IMR-90 (cell line): ENCODE measurements around the gene STXBP4. TPM values are rescaled to one million over a fixed set of nuclear protein-coding genes. Genes with fewer than 3 reads are reported as not detected.

ENCODE experiments used
- ATAC-seq: fragments of 200-7000 bp; cut with Tn5 transposase; 2 replicates; pipeline ENCODE4 v1.9.1; 2020; ENCODE audit warnings: low read depth, mild to moderate bottlenecking, moderate library complexity
- BruUV-seq: library from RNA; stranded (reverse); fragments of 400-500 nt; replicated peaks from 2 replicates; lab custom pipeline; 2021; lab: Mats Ljungman, UMichigan
- CTCF ChIA-PET: fragments of 300-600 bp; formaldehyde crosslinking; extraction: SDS; loops from one replicate; lab custom pipeline; 2021; ENCODE audit warnings: antibody characterized with exemption; lab: Yijun Ruan, JAX
- POLR2A ChIA-PET: fragments of 300-600 bp; sonication (Branson Sonifier 250); formaldehyde crosslinking; loops from one replicate; lab custom pipeline; 2022; ENCODE audit warnings: antibody characterized with exemption; ENCODE audit not compliant: unreplicated experiment; lab: Charles Lee
- DNase-seq: peaks from one replicate; pipeline ENCODE4 v3.0.0; 2013
- H2AFZ ChIP-seq: replicated peaks from 2 replicates; pipeline ENCODE3; 2013; ENCODE audit warnings: low read length, mild to moderate bottlenecking; ENCODE audit not compliant: poor library complexity
- H2AK5ac ChIP-seq: 2 replicates; pipeline ENCODE4 v1.6.1; 2013; ENCODE audit warnings: low read depth, low read length, inconsistent platforms
- H2AK9ac ChIP-seq: replicated peaks from 2 replicates; pipeline ENCODE3; 2013; ENCODE audit warnings: mild to moderate bottlenecking, low read depth, low read length, moderate library complexity; ENCODE audit not compliant: poor library complexity
- H2BK120ac ChIP-seq: 2 replicates; pipeline ENCODE4 v1.6.1; 2013; ENCODE audit warnings: low read depth, low read length, inconsistent platforms
- H2BK15ac ChIP-seq: 3 replicates; pipeline ENCODE4 v1.6.1; 2013; ENCODE audit warnings: low read depth, low read length, inconsistent platforms
- H2BK20ac ChIP-seq: 2 replicates; pipeline ENCODE4 v1.6.1; 2013; ENCODE audit warnings: low read depth, mild to moderate bottlenecking, inconsistent platforms, low read length, moderate library complexity
- H2BK5ac ChIP-seq: 2 replicates; pipeline ENCODE4 v1.6.1; 2013; ENCODE audit warnings: mild to moderate bottlenecking, low read depth, low read length, inconsistent platforms; ENCODE audit not compliant: poor library complexity, severe bottlenecking
- H3K14ac ChIP-seq: replicated peaks from 2 replicates; pipeline ENCODE4 v1.6.1; 2013; ENCODE audit warnings: low read depth, low read length, inconsistent platforms
- H3K18ac ChIP-seq: 2 replicates; pipeline ENCODE4 v1.6.1; 2013; ENCODE audit warnings: low read depth, low read length, control low read depth
- H3K23ac ChIP-seq: 2 replicates; pipeline ENCODE4 v1.6.1; 2013; ENCODE audit warnings: low read depth, low read length, inconsistent platforms
- H3K27ac ChIP-seq: 2 replicates; pipeline ENCODE4 v1.5.1; 2013; ENCODE audit warnings: mild to moderate bottlenecking, control low read depth, low read length; ENCODE audit not compliant: insufficient read depth
- H3K27me3 ChIP-seq: 2 replicates; pipeline ENCODE4 v1.6.1; 2013; ENCODE audit warnings: low read length; ENCODE audit not compliant: control insufficient read depth, insufficient read depth
- H3K36me3 ChIP-seq: 2 replicates; pipeline ENCODE4 v1.6.1; 2013; ENCODE audit warnings: low read length, mixed read lengths; ENCODE audit not compliant: control insufficient read depth, insufficient read depth
- H3K4ac ChIP-seq: 2 replicates; pipeline ENCODE4 v1.6.1; 2013; ENCODE audit warnings: low read depth, low read length, inconsistent platforms
- H3K4me1 ChIP-seq: 2 replicates; pipeline ENCODE4 v1.6.1; 2013; ENCODE audit warnings: low read length, mixed read lengths; ENCODE audit not compliant: control insufficient read depth, insufficient read depth
- H3K4me2 ChIP-seq: 2 replicates; pipeline ENCODE4 v1.6.1; 2013; ENCODE audit warnings: low read depth, mild to moderate bottlenecking, control low read depth, low read length, moderate library complexity
- H3K4me3 ChIP-seq: 2 replicates; pipeline ENCODE4 v1.5.1; 2013; ENCODE audit warnings: low read depth, mild to moderate bottlenecking, control low read depth, low read length, moderate library complexity; ENCODE audit not compliant: insufficient read depth
- H3K56ac ChIP-seq: 2 replicates; pipeline ENCODE4 v1.6.1; 2013; ENCODE audit warnings: low read length, inconsistent platforms; ENCODE audit not compliant: insufficient read depth; ENCODE audit errors: extremely low read depth
- H3K79me1 ChIP-seq, 2 experiments: 2 replicates each; pipeline ENCODE4 v1.6.1; 2013; ENCODE audit warnings: low read length in 2 of 2, inconsistent platforms in 1 of 2, low read depth in 1 of 2
- H3K9ac ChIP-seq: 2 replicates; pipeline ENCODE4 v1.6.1; 2013; ENCODE audit warnings: low read depth, low read length, control low read depth
- H3K9me1 ChIP-seq: 2 replicates; pipeline ENCODE4 v1.6.1; 2013; ENCODE audit warnings: low read length, inconsistent platforms; ENCODE audit not compliant: insufficient read depth
- H3K9me3 ChIP-seq: 2 replicates; pipeline ENCODE4 v1.6.1; 2013; ENCODE audit warnings: low read length; ENCODE audit not compliant: control insufficient read depth, insufficient read depth
- H4K20me1 ChIP-seq: 2 replicates; pipeline ENCODE4 v1.6.1; 2013; ENCODE audit warnings: low read length, inconsistent platforms; ENCODE audit not compliant: insufficient read depth
- H4K5ac ChIP-seq: 2 replicates; pipeline ENCODE4 v1.6.1; 2013; ENCODE audit warnings: mild to moderate bottlenecking, low read depth, low read length, control low read depth
- H4K8ac ChIP-seq, 2 experiments: 2 replicates each; pipeline ENCODE4 v1.6.1; 2013; ENCODE audit warnings: low read depth in 2 of 2, low read length in 2 of 2, control low read depth in 1 of 2, inconsistent platforms in 1 of 2
- H4K91ac ChIP-seq: 2 replicates; pipeline ENCODE4 v1.6.1; 2013; ENCODE audit warnings: low read depth, low read length, inconsistent platforms; ENCODE audit not compliant: insufficient read depth
- MAFK ChIP-seq: IDR thresholded peaks from 2 replicates; pipeline ENCODE4 v1.6.1; 2012; ENCODE audit warnings: low read depth, low read length, improper control_type of control experiment
- WGBS, 2 experiments: methylation state at CpG; one replicate each; pipeline versions ENCODE4 v1.1.5 to v1.1.7; 2013; ENCODE audit warnings: missing lambda C conversion rate in 2 of 2; ENCODE audit not compliant: insufficient read length in 1 of 2; ENCODE audit errors: extremely low coverage in 2 of 2; 5-methylcytosine and 5-hydroxymethylcytosine counted together
- dilution Hi-C: fragments of 300-500 bp; cut with HindIII; formaldehyde crosslinking; loops from one replicate; pipeline ENCODE4 v1.14.3; 2018; ENCODE audit warnings: low sequenced_read_pairs; ENCODE audit not compliant: unreplicated experiment
- in situ Hi-C: fragments of 300-500 bp; cut with MboI; formaldehyde crosslinking; loops from 3 replicates; pipeline ENCODE4 v1.14.3; 2019; ENCODE audit warnings: low sequenced_read_pairs, inconsistent platforms, mixed read lengths
- intact Hi-C: fragments of 100-400 bp; cut with micrococcal nuclease; formaldehyde crosslinking; loops from 2 replicates; pipeline ENCODE4 v1.10.0; 2022
- polyA plus RNA-seq, 3 experiments: library from polyadenylated mRNA; depleted of rRNA; stranded (reverse); fragments of >200 nt; gene quantifications; 2 replicates each; pipeline ENCODE4 v1.2.3, GENCODE V29; 2012; ENCODE audit warnings: low replicate concordance in 1 of 3
- total RNA-seq: library from RNA; depleted of rRNA; stranded (reverse); fragments of >200 nt; gene quantifications from 2 replicates; pipeline ENCODE4 v1.2.3, GENCODE V29; 2012
- TF ChIP-seq, protein P1 (sequence below): fragments of 150-350 bp; IDR thresholded peaks from 2 replicates; pipeline ENCODE4 v1.6.1; 2016; ENCODE audit warnings: low read depth, mild to moderate bottlenecking, low read length, moderate library complexity, borderline replicate concordance

The STXBP4 gene
- total and polyA plus RNA-seq, 2 of the 4 experiments (the other 2 are of a cell fraction): 4.1 to 20.4 TPM

DNA sequence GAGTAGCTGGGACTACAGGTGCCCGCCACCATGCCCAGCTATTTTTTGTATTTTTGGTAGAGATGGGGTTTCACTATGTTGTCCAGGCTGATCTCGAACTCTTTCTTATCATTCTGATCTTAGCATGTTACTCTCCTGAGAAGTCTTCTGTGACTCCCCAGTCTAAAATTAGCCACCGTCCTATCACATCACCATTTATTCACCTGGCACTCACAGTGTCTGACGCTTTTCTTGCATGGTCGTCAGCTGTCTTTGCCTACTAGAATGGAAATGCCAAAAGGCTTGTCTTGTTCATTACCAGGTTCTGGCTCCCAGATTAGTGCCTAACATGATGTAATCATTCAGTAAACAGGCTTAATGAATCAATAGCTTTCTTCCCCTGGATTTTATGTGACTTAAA lies 44.2 kb upstream of the STXBP4 start:
- no peak overlapping the region for H2BK5ac ChIP-seq
- H4K5ac ChIP-seq: no peak overlapping the region
- no peak overlapping the region for H3K23ac ChIP-seq
- no peaks in the 10 kb centered on the region for H3K27me3 ChIP-seq
- POLR2A ChIA-PET: no interaction called here
- H3K18ac ChIP-seq: no peak overlapping the region
- H3K14ac ChIP-seq: no peak overlapping the region
- H2BK15ac ChIP-seq: no peak overlapping the region
- H3K4ac ChIP-seq: no peak overlapping the region
- no peaks in the 10 kb centered on the region for H3K9me3 ChIP-seq
- no peak overlapping the region for H3K4me2 ChIP-seq
- dilution Hi-C loops: no loop called here
- H2AK5ac ChIP-seq: no peak overlapping the region
- H4K8ac ChIP-seq: no peak overlapping the region
- no peak overlapping the region for H2AFZ ChIP-seq
- H4K20me1 ChIP-seq: no peaks in the 10 kb centered on the region
- no peaks in the 10 kb centered on the region for H3K9me1 ChIP-seq
- no peaks in the 10 kb centered on the region for H3K4me1 ChIP-seq
- H3K79me1 ChIP-seq: no peaks in the 10 kb centered on the region
- H2BK20ac ChIP-seq: no peak overlapping the region
- 0 out of 2 replicates have a peak, but pooled peaks cover 1% of the 10 kb centered on the region for H3K36me3 ChIP-seq
- no peak for ATAC-seq
- no peak overlapping the region for H3K56ac ChIP-seq
- H2BK120ac ChIP-seq: no peak overlapping the region
- CTCF ChIA-PET: no interaction called here
- no TSS peak for BruUV-seq
- no peak overlapping the region for H3K27ac ChIP-seq
- WGBS, 2 experiments: no CpG with 5 or more reads among the region's 5 CpGs
- H3K9ac ChIP-seq: no peak overlapping the region
- H2AK9ac ChIP-seq: no peak overlapping the region
- intact Hi-C loops: no loop called here
- no peak overlapping the region for H3K4me3 ChIP-seq
- TF ChIP-seq MAFK: no peak
- TF ChIP-seq, protein P1, sequence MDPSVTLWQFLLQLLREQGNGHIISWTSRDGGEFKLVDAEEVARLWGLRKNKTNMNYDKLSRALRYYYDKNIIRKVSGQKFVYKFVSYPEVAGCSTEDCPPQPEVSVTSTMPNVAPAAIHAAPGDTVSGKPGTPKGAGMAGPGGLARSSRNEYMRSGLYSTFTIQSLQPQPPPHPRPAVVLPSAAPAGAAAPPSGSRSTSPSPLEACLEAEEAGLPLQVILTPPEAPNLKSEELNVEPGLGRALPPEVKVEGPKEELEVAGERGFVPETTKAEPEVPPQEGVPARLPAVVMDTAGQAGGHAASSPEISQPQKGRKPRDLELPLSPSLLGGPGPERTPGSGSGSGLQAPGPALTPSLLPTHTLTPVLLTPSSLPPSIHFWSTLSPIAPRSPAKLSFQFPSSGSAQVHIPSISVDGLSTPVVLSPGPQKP: no peak
- in situ Hi-C loops: no loop called here
- DNase-seq: no peak
- no peak overlapping the region for H4K91ac ChIP-seq
